Germinal center (tissue), 1 donor: ENCODE results near the gene PTPRG.
"Not testable (repeated sequence)": the region's sequence is repeated elsewhere in the genome, so short reads cannot be mapped to it uniquely, and the experiment has no call there.

ENCODE experiments used
- DNase-seq: peaks from one replicate; pipeline ENCODE4 v3.0.0; 2012; ENCODE audit warnings: mixed read lengths, low spot score

Gene PTPRG

DNA sequence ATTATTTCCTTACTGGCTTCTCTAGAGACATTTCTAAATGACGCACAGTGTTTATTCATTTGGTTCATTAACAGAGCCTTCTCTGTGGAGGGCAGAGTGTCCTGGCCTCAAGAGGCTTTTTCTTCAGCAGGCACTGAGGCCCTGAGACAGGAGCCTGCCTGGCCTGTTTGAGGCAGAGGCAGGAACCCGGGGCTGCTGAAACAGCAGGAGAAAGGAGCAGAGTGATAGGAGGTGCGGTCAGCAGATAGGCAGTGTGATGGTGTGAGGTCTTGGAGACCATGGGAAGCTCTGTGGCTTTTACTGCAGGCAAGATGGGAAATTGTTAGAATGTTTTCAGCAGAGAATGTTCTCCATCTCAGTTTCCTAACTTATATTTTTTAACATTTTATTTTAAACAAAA is 453.7 kb downstream of the PTPRG start:
- DNase-seq: no peak

DNA sequence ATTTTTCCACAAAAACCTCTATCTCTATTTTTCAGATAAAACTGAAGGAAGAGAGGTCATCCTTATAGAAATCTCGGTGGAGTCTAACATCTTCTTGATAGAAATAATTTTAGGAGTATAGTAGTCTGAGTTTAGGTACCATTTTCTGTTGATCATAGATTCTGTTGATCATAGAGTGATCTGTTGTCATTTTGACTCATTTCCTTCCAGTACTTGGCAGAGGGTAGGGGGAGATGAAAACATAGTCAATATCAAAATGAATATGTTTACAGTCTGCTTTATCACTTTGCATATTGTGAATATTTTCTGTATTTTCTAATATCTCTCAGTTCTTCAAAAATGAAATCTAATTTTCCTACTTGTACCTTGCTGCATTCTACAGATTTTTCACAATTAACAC is 458.5 kb downstream of the PTPRG start:
- no peak for DNase-seq

DNA sequence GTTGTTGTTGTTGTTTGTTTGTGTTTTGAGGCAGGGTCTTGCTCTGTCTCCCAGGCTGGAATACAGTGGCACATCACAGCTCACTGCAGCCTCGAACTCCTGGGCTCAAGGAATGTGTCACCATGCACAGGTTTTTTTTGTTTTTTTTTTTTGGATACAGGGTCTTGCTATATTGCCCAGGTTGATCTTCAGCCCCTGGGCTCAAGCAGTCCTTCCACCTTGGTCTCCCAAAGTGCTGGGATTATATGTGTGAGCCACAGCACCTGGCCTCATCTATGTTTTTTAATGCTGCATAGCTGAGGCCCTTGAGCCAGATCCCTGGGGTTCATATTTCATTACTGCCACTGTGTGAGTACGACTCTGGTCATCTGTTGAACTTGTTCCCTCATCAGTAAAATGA is 459.3 kb downstream of the PTPRG start:
- no peak for DNase-seq

DNA sequence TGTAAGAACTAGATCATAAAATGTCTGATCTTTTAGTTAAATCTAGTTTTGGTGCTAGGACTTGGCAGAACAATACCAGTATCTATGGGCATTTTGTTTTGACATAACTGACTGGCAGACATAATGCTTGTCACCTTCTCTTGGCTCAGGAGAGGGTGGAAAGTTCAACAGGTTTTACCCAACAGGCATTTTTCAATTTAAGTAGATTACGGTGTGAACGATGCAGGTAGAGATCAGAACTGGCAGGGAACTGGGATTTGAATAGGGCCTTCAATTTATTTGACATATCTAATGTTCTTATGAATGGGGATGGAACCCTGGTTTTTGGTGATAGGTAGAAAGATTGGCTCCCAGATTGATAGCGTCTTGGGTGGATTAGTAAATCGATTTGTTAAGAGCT is 460.9 kb downstream of the PTPRG start:
- DNase-seq: no peak

DNA sequence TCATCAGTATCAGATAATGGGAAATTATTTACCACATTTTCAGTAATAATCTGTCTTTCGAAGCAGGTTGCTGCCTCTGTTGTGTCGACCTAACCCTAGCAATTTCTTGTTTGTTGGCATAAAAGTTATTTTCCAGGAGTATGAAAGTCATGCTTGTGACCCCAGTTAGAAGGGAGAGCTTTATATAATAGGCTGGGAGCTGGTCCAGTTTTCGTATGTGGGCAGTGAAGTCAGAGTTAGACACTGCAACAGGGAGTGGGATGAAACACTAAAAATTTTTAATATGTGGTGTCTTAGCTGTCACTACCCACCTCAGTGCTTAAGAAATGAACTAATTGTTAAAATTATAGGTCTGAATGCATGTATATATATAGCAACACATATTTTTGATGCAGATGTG is 463.5 kb downstream of the PTPRG start:
- no peak for DNase-seq

DNA sequence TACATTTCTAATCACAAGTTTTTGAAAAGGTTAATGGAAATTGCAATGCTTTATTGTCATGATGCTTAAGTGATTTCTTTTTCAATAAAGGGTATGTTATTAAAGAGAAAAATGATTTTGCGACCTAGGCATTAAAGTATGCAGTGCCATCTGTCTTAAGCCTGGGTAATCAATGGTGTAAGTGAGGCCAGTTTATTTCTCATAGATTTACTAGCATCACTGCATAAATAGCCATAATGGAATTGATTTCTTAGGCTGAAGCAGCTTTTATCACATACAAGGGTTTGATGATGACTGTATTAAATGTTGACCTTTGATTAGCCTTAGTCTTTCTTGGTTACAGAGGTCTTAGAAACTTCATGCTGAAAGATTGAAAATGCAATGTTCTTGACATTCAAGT is 464.5 kb downstream of the PTPRG start:
- DNase-seq: no peak

DNA sequence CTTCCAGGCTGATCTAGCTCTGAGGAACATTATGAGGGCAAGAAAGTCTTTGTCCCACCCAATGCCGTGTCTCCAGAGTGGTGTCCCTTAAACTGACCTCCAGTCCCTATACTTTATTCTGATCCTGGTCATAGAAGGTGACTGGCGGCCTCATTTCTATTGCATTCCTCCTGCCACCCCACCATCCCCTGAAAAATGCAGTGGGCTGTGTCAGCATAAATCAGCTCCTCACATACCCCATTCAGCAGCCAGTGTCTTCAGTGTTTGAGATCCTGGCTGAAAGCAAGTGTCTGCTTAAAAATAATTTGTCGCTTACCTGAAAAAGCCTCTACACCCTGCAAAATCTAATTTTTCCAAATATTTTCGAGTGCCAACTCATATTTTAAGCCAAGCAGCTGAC is 465.9 kb downstream of the PTPRG start:
- no peak for DNase-seq

DNA sequence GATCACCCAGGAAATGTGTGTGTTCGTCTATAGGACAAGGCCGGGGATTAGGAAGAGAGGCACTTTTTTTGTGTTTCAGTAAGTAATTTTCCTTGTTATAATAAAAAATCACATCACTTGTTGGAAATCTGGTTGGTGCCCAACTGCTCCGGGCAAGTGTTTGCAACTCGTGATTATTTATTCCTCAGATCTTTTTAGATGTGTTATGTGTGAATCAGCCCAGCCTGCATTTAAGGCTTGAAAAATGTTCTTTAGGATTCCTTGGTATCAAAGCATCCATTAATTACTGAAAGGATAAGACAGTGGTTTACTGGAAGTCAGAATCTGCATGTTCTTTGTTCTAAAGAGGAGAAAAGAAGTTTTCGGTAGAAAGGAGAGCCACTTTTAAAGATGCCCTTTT is 466.4 kb downstream of the PTPRG start:
- no peak for DNase-seq

DNA sequence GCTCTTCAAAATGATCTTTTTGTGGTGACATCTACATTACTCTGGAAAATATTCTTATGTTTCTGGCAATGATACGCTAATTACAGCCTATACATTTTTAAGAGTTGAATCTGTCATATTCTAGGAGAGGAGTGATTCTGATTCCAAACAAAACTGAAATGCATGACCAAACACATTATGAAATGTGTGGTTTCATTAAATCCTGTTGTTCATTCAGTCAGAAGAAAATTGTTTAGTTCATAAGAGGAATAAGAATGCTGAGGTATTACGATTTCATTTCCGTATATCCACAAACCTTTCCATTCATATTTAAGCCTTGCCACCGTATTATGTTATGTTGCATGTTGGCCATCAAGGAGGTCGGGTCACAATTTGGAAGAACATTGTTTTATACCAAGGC is 466.9 kb downstream of the PTPRG start:
- DNase-seq: no peak

DNA sequence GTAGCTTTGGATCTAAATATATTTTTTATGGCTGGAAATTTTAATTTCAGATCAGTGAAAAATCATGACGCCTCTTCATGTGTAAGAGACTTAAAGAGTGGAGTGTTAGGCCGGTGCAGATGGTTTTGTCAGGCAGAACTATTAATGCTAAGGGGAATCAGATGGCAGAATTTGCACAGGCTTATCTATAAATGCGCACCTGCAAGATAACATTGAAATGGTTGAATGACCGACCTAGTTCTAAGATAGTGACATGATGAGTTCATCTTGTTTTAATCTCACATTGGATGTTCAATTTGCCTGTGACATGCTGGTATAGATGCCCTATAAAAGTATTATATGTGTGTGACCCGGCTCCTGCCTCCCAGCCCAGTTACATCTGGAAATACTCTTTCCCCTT is 471.4 kb downstream of the PTPRG start:
- no peak for DNase-seq

DNA sequence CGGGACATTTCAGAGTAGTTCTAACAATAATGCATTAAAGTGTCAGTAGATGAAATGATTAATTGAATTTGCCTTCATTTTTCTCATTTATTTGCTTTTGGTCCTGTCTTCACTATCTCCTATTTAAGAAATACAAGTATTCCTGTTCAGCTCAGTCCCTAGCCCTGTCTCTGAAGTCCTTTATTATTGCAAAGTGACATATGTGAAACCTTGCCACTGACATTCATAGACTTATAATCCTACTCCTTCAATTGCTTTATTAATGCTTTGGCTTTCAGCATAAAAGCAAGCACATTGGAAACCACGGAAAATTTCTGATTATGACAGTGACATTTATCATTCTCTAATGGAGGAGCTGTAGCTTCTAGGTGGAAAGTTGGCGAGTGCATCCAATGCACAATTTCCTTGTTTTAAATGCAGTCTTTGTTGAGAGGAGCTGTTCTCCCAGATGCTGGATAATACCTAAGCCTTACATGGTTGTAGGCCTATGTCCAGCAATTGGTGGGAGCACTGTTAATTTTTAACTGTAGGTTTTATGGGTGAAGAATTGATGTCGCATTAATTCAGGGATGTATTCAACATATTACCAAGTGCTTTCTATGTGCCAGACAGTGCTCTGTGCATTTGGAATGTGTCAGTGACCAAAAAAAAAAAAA is 474.2 kb downstream of the PTPRG start:
- DNase-seq: no peak

DNA sequence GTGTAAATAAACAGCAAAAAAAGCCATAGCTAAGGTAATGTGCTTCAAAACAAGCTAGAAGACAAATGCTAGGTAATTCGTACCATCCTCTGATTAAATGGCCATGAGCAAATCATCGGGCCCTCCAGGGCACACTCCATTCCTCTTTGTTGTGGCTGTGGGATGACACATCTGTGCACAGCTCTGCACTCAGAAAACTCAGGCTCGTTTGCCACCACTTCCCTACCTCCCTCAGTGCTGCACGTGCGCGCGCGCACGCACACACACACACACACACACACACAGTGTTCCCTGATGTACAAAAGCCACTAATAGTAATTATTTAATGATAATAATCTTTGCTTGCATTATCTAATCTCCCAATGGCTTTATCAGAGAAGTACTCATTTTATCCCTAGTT is 475.4 kb downstream of the PTPRG start:
- no peak for DNase-seq

DNA sequence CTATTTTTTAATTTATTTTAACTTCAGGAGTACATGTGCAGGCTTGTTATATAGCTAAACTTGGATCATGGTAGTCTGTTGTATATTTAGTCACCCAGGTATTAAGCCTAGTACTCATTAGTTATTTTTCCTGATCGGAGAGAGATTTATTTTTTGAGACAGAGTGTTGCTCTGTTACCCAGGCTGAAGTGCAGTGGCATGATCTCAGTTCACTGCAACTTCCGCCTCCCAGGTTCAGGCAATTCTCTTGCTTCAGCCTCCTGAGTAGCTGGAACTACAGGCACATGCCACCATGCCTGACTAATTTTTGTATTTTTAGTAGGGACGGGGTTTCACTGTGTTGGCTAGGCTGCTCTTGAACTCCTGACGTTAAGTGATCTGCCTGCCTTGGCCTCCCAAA is 477.4 kb downstream of the PTPRG start:
- DNase-seq: not testable (repeated sequence)

DNA sequence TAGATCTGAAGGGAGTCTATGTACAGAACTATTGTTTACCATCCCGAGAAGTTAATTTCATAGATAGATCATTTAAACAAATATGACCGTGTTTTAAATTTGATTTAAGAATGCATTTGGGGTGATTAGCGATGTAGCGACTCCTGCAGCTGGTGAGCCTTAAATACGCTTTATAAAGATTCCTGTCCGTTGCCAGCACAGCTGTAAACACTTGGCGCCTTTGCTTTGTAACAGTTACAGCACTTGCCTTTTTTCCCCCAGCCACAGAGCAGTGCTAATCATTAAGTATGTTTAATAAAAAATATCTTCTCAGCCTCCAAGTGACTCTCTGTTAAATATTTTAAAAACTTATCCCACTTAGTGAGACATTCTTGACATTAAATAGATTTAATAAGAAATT is 478.2 kb downstream of the PTPRG start:
- DNase-seq: no peak

DNA sequence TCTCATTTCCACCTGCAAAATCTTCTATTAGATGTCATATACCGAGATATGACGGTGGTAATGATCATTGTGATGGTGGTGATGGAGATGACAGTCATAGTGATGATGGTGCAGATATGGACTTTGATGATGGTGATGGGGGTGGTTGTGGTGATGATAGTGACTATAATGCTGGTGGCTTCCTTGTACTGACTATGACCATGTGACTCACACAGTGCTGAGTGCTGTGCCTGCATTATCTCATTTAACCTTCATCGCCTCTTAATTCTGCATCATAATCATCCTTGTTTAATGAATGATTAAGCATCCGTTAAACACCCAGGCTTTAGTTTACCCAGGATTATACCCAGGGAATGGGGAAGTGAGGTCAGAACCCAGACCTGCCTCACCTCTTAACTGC is 480.3 kb downstream of the PTPRG start:
- DNase-seq: no peak

DNA sequence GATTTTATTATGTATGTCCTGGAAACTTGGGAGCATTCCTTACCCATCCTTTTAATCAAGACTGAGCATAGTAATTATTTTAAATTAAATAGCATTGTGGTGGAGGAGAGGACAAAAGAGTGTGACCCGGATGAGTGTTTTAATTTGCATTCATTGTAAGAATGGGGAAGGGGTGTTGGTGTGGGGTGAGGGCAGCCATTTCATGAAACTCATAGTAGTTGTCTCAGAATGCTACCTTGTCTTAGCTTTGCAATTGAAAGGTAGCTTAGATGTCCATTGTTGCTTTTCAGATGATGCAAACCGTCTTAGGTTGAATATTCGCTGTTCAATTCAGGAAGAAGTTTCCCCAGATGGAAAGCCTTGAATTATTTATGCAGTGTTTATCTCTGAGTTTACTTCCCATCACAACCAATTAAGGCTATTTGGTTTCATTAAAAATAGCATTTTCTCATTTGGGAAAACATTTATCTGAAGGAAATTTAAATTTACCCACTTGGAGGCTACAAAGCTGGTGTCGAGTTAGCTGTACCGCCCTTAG is 483.6 kb downstream of the PTPRG start:
- DNase-seq: no peak

DNA sequence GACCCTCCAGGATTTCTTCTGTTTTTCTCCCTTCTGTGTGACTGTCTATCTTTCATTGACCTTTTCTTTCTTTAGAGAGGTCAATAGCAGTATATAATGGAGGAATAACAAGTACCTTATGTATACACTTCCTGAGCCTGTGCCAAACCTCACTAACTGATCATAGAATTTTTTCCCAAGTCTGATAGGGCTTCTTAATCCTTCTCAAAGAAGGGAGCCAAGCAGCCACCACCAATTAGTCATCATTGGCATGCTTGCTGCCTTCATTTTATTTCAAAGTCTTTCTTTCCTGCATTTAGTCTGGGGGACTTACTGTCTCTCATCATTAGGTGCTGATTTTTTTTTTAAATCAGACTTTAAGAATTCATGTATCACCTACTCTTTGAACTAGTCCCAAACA is 485.0 kb downstream of the PTPRG start:
- DNase-seq: no peak

DNA sequence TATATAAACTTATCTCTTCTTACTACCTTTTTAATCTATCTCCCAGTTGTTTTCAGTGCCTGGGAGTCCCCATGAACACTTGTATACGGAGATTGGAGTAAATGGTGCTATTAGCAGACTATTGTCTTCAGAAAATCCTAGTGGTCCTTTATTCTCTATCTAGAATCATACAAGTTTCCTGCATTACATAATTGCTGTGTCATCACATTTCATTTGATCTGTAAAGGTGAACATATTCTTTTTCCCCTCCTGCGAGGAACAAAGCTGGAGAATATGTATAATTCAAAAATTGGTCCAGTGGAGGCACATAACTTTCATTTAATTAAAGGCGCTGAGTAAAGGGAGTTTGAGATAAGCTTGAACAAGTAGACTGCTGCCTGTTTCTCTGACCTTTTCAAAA is 487.2 kb downstream of the PTPRG start:
- no peak for DNase-seq

DNA sequence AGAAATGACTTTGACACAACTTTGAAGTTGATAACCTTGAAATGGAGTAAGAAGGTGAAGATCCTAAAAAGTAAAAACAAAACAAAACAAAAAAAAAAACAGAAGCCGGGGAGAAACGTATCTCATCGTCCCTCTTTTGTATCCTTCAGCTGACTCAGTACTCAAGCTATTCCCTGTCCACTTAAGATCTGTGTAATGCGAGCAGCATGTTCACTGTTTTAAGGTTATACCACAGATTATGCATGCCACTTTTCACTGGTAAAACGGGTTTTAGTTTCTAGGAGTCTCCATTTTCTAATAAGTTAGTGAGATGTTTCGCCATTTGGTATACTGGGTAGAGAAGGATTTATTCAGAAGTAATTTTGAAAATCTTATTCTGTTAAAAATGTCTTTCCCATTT is 487.7 kb downstream of the PTPRG start:
- DNase-seq: no peak

DNA sequence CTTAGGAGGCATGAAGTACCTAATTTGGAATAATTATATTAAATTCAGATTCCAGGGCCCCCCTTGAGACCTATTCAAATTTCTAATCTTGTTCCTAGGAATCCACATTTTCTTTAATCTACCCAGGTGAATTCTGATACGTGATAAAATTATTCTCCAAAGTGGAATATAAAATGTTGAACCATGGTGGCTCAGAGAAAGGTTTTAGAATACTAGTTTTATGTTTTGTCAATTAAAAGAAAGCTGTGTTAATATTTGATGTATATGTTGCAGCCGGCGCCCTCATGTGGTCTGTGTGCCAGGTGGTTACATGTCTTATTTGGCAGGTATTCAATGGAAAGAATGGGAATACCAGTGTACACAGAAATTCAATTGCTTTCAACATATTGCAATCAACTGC is 490.1 kb downstream of the PTPRG start:
- no peak for DNase-seq

DNA sequence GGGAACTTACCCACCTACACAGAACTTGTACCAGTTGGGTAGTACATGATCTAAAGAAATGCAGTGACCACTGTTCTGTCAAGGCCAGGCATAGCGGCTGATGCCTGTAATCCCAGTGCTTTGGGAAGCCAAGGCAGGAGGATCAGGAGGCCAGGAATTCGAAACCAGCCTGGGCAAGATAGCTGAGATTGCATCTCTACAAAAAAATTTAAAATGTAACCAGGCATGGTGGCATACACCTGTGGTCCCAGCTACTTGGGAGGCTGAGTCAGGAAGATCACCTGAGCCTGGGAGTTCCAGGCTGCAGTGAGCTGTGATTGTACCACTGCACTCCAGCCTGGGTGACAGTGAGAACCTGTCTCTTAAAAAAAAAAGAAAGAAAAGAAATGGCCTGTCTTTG is 491.0 kb downstream of the PTPRG start:
- no peak for DNase-seq

DNA sequence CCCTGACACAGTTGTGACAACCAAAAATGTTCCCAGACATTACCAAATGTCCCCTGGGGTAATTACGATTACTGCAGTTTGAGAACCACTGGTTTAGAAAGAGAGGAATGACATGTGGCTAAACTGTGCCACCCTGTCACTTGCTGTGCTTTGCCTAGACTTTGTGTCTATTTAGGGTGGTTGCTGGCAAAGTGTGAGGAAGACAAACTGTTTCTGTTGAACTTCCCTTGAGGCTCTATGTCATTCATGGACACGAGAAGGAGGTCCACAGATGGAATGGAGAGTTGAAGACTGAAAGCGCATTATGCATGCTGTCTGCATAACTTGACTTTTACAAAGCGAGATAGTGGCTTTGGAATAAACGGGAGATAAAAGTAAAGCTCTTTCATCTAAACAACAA is 495.3 kb downstream of the PTPRG start:
- no peak for DNase-seq

DNA sequence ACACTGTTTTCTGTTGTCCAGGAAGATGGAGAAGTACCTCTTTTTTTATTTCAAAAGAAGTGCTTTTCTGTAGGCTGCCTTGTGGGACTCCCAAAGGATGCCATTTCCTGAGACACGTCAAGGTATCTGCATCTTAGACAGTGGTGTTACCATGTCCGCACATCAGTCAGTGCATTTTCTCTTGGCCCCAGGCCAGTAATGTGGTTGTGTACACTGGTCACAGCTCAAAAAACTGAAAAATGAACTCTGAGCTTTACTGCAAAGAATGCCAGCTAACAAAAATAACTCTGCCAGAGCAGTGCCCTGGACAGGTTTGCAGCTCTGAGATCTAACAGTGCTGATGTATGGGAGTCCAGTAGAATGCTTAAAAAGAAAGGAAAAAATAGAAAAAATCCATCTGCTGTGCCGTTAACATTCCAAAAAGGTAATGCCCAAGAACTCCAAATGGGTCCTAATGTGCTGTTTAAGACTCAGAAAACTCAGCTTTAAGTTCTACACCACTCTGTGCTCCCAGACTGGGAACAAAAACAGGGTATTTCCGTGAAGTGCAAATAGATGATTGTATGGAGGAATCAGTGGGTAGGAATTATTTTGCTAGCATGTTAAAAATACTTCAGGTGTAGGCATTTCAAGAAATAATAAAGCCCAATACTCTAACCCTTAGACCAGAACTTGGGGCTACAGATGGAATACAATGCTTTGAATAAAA is 496.1 kb downstream of the PTPRG start:
- DNase-seq: no peak
